Vagina (tissue), 2 donors: ENCODE data around the gene PCDHGA1. TPM values are rescaled to one million over a fixed set of nuclear protein-coding genes. Genes with fewer than 3 reads are reported as not detected.

Source experiments
- DNase-seq, 2 donors: peaks; one replicate each; pipeline ENCODE4 v3.0.0-alpha.2; 2017; ENCODE audit errors: extremely low spot score in 2 of 2
- H3K27ac ChIP-seq: fragments of 200-600 bp; sonication (generic); one replicate; pipeline ENCODE4 v1.5.1; 2019
- H3K27me3 ChIP-seq: fragments of 200-600 bp; sonication (generic); one replicate; pipeline ENCODE4 v1.5.1; 2019
- H3K36me3 ChIP-seq, 2 donors: fragments of 200-600 bp; sonication (generic); one replicate each; pipeline ENCODE4 v1.5.1; 2017 to 2019
- H3K4me1 ChIP-seq: fragments of 200-600 bp; sonication (generic); one replicate; pipeline ENCODE4 v1.5.1; 2019
- H3K4me3 ChIP-seq, 2 donors: fragments of 200-600 bp; sonication (generic); 1 replicate in 1 of 2; 2 replicates in 1 of 2; pipeline ENCODE4 v1.5.1; 2016 to 2019
- H3K9me3 ChIP-seq: fragments of 200-600 bp; sonication (generic); one replicate; pipeline ENCODE4 v1.5.1; 2019
- CTCF ChIP-seq, 3 experiments: fragments of 450-650 bp in 2 of 3; fragments of 200-600 bp in 1 of 3; sonication (generic) in 1 of 3; IDR thresholded peaks; one replicate each; pipeline ENCODE4 v1.5.1; 2017 to 2019; ENCODE audit warnings: antibody characterized with exemption in 3 of 3, mild to moderate bottlenecking in 2 of 3, moderate library complexity in 2 of 3
- POLR2A ChIP-seq, 2 donors: fragments of 450-650 bp; IDR thresholded peaks; one replicate each; pipeline ENCODE4 v1.6.1; 2017; ENCODE audit warnings: antibody characterized with exemption in 2 of 2, mild to moderate bottlenecking in 2 of 2, moderate library complexity in 2 of 2
- POLR2AphosphoS5 ChIP-seq, 2 donors: sonication (generic); formaldehyde crosslinking; IDR thresholded peaks; one replicate each; pipeline ENCODE4 v1.9.0; 2017; ENCODE audit warnings: antibody characterized with exemption in 2 of 2, mild to moderate bottlenecking in 2 of 2, low read depth in 1 of 2; ENCODE audit not compliant: insufficient read depth in 1 of 2
- intact Hi-C: fragments of 100-400 bp; cut with DNase I; formaldehyde crosslinking; loops from one replicate; pipeline ENCODE4 v1.15.1; 2023
- total RNA-seq: library from RNA; depleted of rRNA; stranded (reverse); fragments of >200 nt; gene quantifications from one replicate; pipeline ENCODE4 v1.2.3, GENCODE V29; 2016

PCDHGA1 gene
- total RNA-seq, 1 donor from 2014 or later, result not detected

DNA sequence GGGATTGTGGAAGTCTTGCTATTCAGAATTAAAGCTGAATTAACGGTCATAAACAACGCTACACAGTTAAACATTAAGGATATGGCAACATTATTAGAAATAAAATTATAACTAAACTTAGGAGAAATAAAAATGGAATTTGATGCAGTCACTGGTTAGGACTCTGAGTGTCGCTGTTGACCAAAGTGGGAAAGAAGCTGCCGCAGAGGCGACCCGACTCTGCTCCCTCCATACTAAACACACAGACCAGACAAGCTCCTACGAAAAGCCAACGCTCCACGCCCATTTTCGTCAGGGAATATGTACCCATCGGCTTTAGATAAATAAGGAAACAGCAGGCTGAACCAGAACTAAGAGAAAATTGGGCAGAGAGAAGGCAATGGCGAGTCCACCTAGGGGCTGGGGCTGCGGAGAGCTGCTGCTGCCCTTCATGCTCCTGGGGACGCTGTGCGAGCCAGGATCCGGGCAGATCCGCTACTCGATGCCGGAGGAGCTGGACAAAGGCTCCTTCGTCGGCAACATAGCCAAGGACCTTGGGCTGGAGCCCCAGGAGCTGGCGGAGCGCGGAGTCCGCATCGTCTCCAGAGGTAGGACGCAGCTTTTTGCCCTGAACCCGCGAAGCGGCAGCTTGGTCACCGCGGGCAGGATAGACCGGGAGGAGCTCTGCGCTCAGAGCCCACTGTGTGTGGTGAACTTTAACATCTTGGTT is 33.8 kb downstream of the PCDHGA1 start, which contains the start of gene PCDHGA5:
TSS of gene PCDHGA5 (plus strand) at position 211 of the 709 bp plus-strand sequence. CDS start at position 380, 169 bp downstream.
- H3K9me3 ChIP-seq, result peaks cover 68% of the 10 kb centered on the region
- TF ChIP-seq CTCF (IDR thresholded peaks at IDR 0.05), result no peak
- no peak for TF ChIP-seq POLR2AphosphoS5 (IDR thresholded peaks at IDR 0.05; ENCODE audit: insufficient read depth in 1 of 2, low read depth in 1 of 2)
- TF ChIP-seq POLR2A (IDR thresholded peaks at IDR 0.05), result no peak

DNA sequence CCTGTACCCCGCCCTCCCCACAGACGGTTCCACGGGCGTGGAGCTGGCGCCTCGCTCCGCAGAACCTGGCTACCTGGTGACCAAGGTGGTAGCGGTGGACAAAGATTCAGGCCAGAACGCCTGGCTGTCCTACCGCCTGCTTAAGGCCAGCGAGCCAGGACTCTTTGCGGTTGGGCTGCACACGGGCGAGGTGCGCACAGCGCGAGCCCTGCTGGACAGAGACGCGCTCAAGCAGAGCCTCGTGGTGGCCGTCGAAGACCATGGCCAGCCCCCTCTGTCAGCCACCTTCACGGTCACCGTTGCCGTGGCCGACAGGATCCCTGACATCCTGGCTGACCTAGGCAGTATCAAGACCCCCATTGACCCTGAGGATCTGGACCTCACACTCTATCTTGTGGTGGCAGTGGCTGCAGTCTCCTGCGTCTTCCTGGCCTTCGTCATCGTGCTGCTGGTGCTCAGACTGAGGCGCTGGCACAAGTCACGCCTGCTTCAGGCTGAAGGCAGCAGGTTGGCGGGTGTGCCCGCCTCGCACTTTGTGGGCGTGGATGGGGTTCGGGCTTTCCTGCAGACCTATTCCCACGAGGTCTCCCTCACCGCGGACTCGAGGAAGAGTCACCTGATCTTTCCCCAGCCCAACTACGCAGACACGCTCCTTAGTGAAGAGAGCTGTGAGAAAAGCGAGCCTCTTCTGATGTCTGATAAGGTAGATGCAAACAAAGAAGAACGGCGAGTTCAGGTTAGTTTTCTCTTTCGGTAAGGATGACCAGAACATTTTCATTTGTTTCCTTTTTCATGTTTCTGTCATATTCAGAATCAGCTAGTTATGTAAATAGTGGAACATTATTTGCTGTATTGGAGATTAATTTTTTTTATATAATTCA is 35.9 kb downstream of the PCDHGA1 start:
- Histone ChIP-seq H3K9me3 (peaks cover 74% of the 10 kb centered on the region), H3K27me3 (no peaks in the 10 kb centered on the region)
- no peak for DNase-seq

More for the DNA sequence above, 33.8 kb downstream of the PCDHGA1 start, which contains the start of gene PCDHGA5:
- DNase-seq, result no peak
- Histone ChIP-seq H3K27me3 (no peaks in the 10 kb centered on the region), H3K27ac (no peak within 1 kb of the TSS), H3K36me3 (no peaks in the 10 kb centered on the region), H3K4me3 (peak within 1 kb of the TSS in 1 of 2 donors; percentile 1), H3K4me1 (no peaks in the 10 kb centered on the region)
- intact Hi-C loops, result no loop called here

DNA sequence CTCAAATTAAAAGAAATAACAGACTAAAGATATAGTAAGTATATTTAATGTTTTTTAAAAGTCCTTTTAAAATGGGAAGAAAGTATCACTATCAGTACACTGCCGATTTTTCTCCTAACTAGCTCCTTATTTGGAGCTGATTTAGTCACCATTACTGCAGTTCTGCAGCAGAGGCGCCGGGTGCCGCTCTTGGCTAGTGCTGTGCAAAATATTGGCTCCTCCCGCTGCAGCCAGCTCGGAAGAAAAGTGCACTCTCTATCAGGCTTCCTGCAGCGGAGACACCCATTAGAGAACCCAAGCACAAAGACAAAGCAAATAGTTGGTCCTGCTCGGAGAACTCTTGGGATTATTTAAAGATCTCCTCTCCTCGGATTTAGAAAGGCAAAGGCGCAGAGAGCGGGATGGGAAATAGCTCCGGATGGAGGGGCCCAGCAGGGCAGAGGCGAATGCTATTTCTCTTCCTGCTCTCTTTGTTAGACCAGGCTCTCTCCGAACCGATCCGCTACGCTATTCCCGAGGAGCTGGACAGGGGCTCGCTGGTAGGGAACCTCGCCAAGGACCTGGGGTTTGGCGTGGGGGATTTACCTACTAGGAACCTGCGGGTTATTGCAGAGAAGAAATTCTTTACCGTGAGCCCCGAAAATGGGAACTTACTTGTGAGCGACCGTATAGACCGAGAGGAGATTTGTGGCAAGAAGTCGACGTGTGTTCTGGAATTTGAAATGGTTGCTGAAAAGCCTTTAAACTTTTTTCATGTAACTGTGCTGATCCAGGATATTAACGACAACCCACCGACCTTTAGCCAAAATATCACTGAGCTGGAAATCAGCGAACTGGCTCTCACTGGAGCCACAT is 39.9 kb downstream of the PCDHGA1 start, which contains the start of gene PCDHGB3:
TSS of gene PCDHGB3 (plus strand) at position 249 of the 855 bp plus-strand sequence. CDS start at position 402, 153 bp downstream.
- TF ChIP-seq POLR2A (IDR thresholded peaks at IDR 0.05), result no peak
- no peak for TF ChIP-seq CTCF (IDR thresholded peaks at IDR 0.05)
- no peak for TF ChIP-seq POLR2AphosphoS5 (IDR thresholded peaks at IDR 0.05; ENCODE audit: insufficient read depth in 1 of 2, low read depth in 1 of 2)

More for the DNA sequence above, 35.9 kb downstream of the PCDHGA1 start:
- TF ChIP-seq POLR2AphosphoS5 (IDR thresholded peaks at IDR 0.05; ENCODE audit: insufficient read depth in 1 of 2, low read depth in 1 of 2) (no peak), POLR2A (IDR thresholded peaks at IDR 0.05) (no peak), CTCF (IDR thresholded peaks at IDR 0.05) (no peak)
- Histone ChIP-seq H3K36me3 (peaks cover 0 to 8% of the 10 kb centered on the region in 2 donors), H3K27ac (no peak overlapping the region), H3K4me3 (no peak overlapping the region), H3K4me1 (no peaks in the 10 kb centered on the region)
- intact Hi-C loops, result no loop called here

GRCh38 chr5:141371572-141372475 is 41.5 kb downstream of the PCDHGA1 start:
- Histone ChIP-seq H3K27ac (no peak overlapping the region), H3K4me1 (no peaks in the 10 kb centered on the region), H3K27me3 (no peaks in the 10 kb centered on the region), H3K4me3 (no peak overlapping the region), H3K9me3 (peaks cover 83% of the 10 kb centered on the region), H3K36me3 (peaks cover 0 to 15% of the 10 kb centered on the region in 2 donors)
- no peak for DNase-seq
- intact Hi-C loops, result no loop called here
- TF ChIP-seq POLR2AphosphoS5 (IDR thresholded peaks at IDR 0.05; ENCODE audit: insufficient read depth in 1 of 2, low read depth in 1 of 2) (no peak), POLR2A (IDR thresholded peaks at IDR 0.05) (no peak), CTCF (IDR thresholded peaks at IDR 0.05) (no peak)

More for the DNA sequence above, 39.9 kb downstream of the PCDHGA1 start, which contains the start of gene PCDHGB3:
- DNase-seq, result no peak
- Histone ChIP-seq H3K27ac (no peak within 1 kb of the TSS), H3K4me3 (peak within 1 kb of the TSS; percentile 7 to 9), H3K9me3 (peaks cover 87% of the 10 kb centered on the region), H3K4me1 (no peaks in the 10 kb centered on the region), H3K36me3 (peaks cover 0 to 15% of the 10 kb centered on the region in 2 donors), H3K27me3 (no peaks in the 10 kb centered on the region)
- intact Hi-C loops, result no loop called here
